ENCODE results near the gene HPS5.

HPS5 gene

GRCh38 chr11:18314784-18315523 lies 7.0 kb downstream of the HPS5 start:
- Histone ChIP-seq H3K4me1 (ENCODE audit: control insufficient read depth, insufficient read depth, low read length) (no peaks in the 10 kb centered on the region), H3K9me3 (ENCODE audit: control insufficient read depth, insufficient read depth, low read depth, low read length) (no peaks in the 10 kb centered on the region), H3K27ac (ENCODE audit: extremely low read depth, low read depth, low read length) (no peak overlapping the region), H3K4me3 (ENCODE audit: low read depth, low read length) (no peak overlapping the region), H3K36me3 (ENCODE audit: control insufficient read depth in 2 of 2, insufficient read depth in 1 of 2, low read length in 2 of 2) (peaks cover 0 to 25% of the 10 kb centered on the region in 2 experiments; a peak in 1 of 3 replicates)
- ChIA-PET CTCF (interaction anchor here (2.0 kb wide), 1 partner anchor 71 kb away, joined by 8 read pairs; no protein-coding TSS in a partner anchor), POLR2A (interaction anchor here (0.9 to 2.0 kb wide), 4 partner anchors 13 to 210 kb away, joined by 4 to 7 read pairs (median 6); partner anchors contain the start of gene LDHA)
- TF ChIP-seq ZNF76 (tag by site-specific recombination; IDR thresholded peaks at IDR 0.05; ENCODE audit: borderline replicate concordance, low read depth) = no peak
- TF ChIP-seq ZNF239 (tag by site-specific recombination; IDR thresholded peaks at IDR 0.05) = no peak
- TF ChIP-seq ZNF621 (tag by site-specific recombination; IDR thresholded peaks at IDR 0.05) = no peak

GRCh38 chr11:18313965-18314763 lies 7.8 kb downstream of the HPS5 start:
- Histone ChIP-seq H3K27ac (ENCODE audit: extremely low read depth, low read depth, low read length) (no peak overlapping the region), H3K4me3 (ENCODE audit: low read depth, low read length) (no peak overlapping the region), H3K36me3 (ENCODE audit: control insufficient read depth in 2 of 2, insufficient read depth in 1 of 2, low read length in 2 of 2) (peaks cover 5 to 33% of the 10 kb centered on the region in 2 experiments; a peak in 2 of 3 replicates), H3K9me3 (ENCODE audit: control insufficient read depth, insufficient read depth, low read depth, low read length) (no peaks in the 10 kb centered on the region), H3K4me1 (ENCODE audit: control insufficient read depth, insufficient read depth, low read length) (no peaks in the 10 kb centered on the region)
- POLR2A ChIA-PET = interaction anchor here (0.6 to 2.0 kb wide), 3 partner anchors 7 to 80 kb away, joined by 3 to 8 read pairs (median 7); partner anchors contain the start of genes HPS5 and LDHA
- CTCF ChIA-PET = interaction anchor here (0.7 to 2.0 kb wide), 2 partner anchors 70 to 138 kb away, joined by 3 to 8 read pairs; no protein-coding TSS in a partner anchor
- TF ChIP-seq ZNF140 (tag by site-specific recombination; IDR thresholded peaks at IDR 0.05) = 0 out of 2 replicates have a peak, but pooled peaks have one; percentile 22
- TF ChIP-seq ZNF426 (tag by site-specific recombination; IDR thresholded peaks at IDR 0.05) = peak; percentile 36
- no peak for TF ChIP-seq ZBTB1 (tag by site-specific recombination; IDR thresholded peaks at IDR 0.05)
- no peak for TF ChIP-seq ZFP37 (tag by site-specific recombination; IDR thresholded peaks at IDR 0.05)
- 0 out of 2 replicates have a peak, but pooled peaks have one; percentile 34 for TF ChIP-seq ZNF623 (tag by site-specific recombination; IDR thresholded peaks at IDR 0.05)
- TF ChIP-seq ZNF555 (tag by site-specific recombination; conservative IDR thresholded peaks at IDR 0.05) = peak; percentile 11; the same call in 1 of the 2 replicates
- peak; percentile 54 for TF ChIP-seq ZNF518A (tag by site-specific recombination; conservative IDR thresholded peaks at IDR 0.05; ENCODE audit: low read depth)
- TF ChIP-seq ZNF394 (tag by site-specific recombination; IDR thresholded peaks at IDR 0.05; ENCODE audit: borderline replicate concordance) = peak; percentile 71; the same call in 1 of the 2 replicates
- no peak for TF ChIP-seq ZNF677 (tag by site-specific recombination; IDR thresholded peaks at IDR 0.05)
